SU-DHL-6 (cell line): ENCODE results near the gene MC1R.

ENCODE experiments used
- H2AFZ ChIP-seq: fragments of 200-600 bp; sonication (generic); 2 replicates; pipeline ENCODE4 v1.6.1; 2014; ENCODE audit warnings: low read depth, mild to moderate bottlenecking, moderate library complexity, mixed read lengths, antibody characterized with exemption, low read length; ENCODE audit not compliant: severe bottlenecking
- H3F3A ChIP-seq: fragments of 200-600 bp; shearing (Covaris generic); 2 replicates; pipeline ENCODE4 v1.6.0; 2016; ENCODE audit warnings: antibody characterized with exemption, mild to moderate bottlenecking; ENCODE audit not compliant: insufficient read depth
- H3K27ac ChIP-seq: fragments of 200-600 bp; sonication (generic); 2 replicates; pipeline ENCODE4 v1.5.1; 2016; ENCODE audit warnings: low read depth, mild to moderate bottlenecking, low read length, moderate library complexity, mixed read lengths
- H3K27me3 ChIP-seq: fragments of 200-600 bp; sonication (generic), shearing (Covaris generic); 2 replicates; pipeline ENCODE4 v1.6.0; 2014; ENCODE audit warnings: mild to moderate bottlenecking, low read length
- H3K36me3 ChIP-seq: fragments of 200-600 bp; sonication (generic); 2 replicates; pipeline ENCODE4 v1.6.1; 2014; ENCODE audit warnings: mild to moderate bottlenecking, low read length, mixed read lengths
- H3K4me2 ChIP-seq: fragments of 300-600, 200-600 bp; shearing (Covaris generic), sonication (generic); 2 replicates; pipeline ENCODE4 v1.6.0; 2014; ENCODE audit warnings: low read length, low read depth, mild to moderate bottlenecking; ENCODE audit not compliant: poor library complexity, severe bottlenecking
- H3K4me3 ChIP-seq: fragments of 200-600 bp; sonication (generic); 2 replicates; pipeline ENCODE4 v1.5.1; 2014; ENCODE audit warnings: antibody characterized with exemption, low read length, mild to moderate bottlenecking, mixed read lengths; ENCODE audit not compliant: insufficient read depth, poor library complexity, severe bottlenecking
- H3K79me2 ChIP-seq: fragments of 200-600 bp; sonication (generic); 2 replicates; pipeline ENCODE4 v1.6.1; 2014; ENCODE audit warnings: mild to moderate bottlenecking, low read length, moderate library complexity; ENCODE audit not compliant: insufficient read depth
- H3K9ac ChIP-seq: fragments of 200-600 bp; sonication (generic); 2 replicates; pipeline ENCODE4 v1.7.0; 2014; ENCODE audit warnings: mild to moderate bottlenecking, low read length
- H3K9me2 ChIP-seq: fragments of 200-600 bp; sonication (generic); replicated peaks from 2 replicates; pipeline ENCODE4 v1.6.1; 2014; ENCODE audit warnings: low read length; ENCODE audit not compliant: insufficient read depth
- H3K9me3 ChIP-seq: fragments of 200-600 bp; sonication (generic); 2 replicates; pipeline ENCODE4 v1.6.1; 2014; ENCODE audit warnings: low read length, mixed read lengths; ENCODE audit not compliant: insufficient read depth
- H4K20me1 ChIP-seq: fragments of 200-600 bp; sonication (generic); 2 replicates; pipeline ENCODE4 v1.6.1; 2014; ENCODE audit warnings: low read depth, mild to moderate bottlenecking, antibody characterized with exemption, low read length, moderate library complexity, mixed read lengths
- CTCF ChIP-seq: fragments of 200-600 bp; sonication (generic); IDR thresholded peaks from one replicate; pipeline ENCODE4 v1.5.1; 2017; ENCODE audit warnings: antibody characterized with exemption, mild to moderate bottlenecking, low read length, moderate library complexity; ENCODE audit not compliant: insufficient read depth, poor library complexity, severe bottlenecking
- EZH2phosphoT487 ChIP-seq: fragments of 200-600 bp; sonication (generic), shearing (Covaris generic); conservative IDR thresholded peaks from 2 replicates; pipeline ENCODE4 v1.6.1; 2018; ENCODE audit warnings: mild to moderate bottlenecking, antibody characterized with exemption, low read length, moderate library complexity, mixed read lengths

Gene MC1R

DNA sequence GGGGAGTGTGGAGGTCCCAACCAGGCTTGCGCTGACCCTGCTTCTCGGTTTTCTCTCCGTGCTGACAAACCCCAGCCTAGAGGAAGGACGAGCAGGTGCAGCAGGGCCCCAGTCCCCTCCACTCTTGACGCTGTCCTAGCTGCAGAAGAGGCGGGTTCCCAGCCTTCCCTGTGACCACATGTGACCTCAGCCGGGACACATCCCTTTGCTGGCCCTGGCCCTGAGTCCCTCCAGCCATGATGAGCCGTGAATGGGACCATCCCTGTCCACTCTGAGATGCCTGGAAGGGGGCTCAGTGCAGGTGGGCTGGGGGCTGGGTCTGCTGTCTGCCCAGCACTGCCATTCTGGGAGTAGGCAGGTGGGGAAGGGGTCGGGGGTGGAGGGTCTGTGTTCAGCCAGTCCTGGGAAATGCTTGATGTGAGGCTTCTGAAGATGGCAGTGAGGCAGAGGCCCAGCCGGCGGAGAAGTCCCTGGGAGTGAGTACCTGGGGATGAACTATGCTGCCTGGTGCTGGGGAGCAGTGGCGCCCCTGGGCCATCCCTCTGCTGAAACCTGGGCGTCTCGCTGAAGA lies 2.6 kb downstream of the MC1R start:
- no peak overlapping the region for H3K4me3 ChIP-seq
- no peak overlapping the region for H3K9ac ChIP-seq

GRCh38 chr16:89921702-89922476 lies 3.2 kb downstream of the MC1R start:
- no peaks in the 10 kb centered on the region for H3K9me3 ChIP-seq
- H3K4me3 ChIP-seq: no peak overlapping the region
- H3K36me3 ChIP-seq: no peaks in the 10 kb centered on the region
- no peaks in the 10 kb centered on the region for H3K9me2 ChIP-seq
- H3K27me3 ChIP-seq: no peaks in the 10 kb centered on the region
- H3K9ac ChIP-seq: no peak overlapping the region
- no peak overlapping the region for H2AFZ ChIP-seq
- peak overlapping the region; percentile 64 for H3K4me2 ChIP-seq
- H4K20me1 ChIP-seq: no peaks in the 10 kb centered on the region
- H3K27ac ChIP-seq: no peak overlapping the region
- H3F3A ChIP-seq: peaks cover 12% of the 10 kb centered on the region; the same call in 1 of the 2 replicates
- TF ChIP-seq EZH2phosphoT487: no peak
- no peak for TF ChIP-seq CTCF
- H3K79me2 ChIP-seq: no peaks in the 10 kb centered on the region

More for the DNA sequence above, 2.6 kb downstream of the MC1R start:
- H3K27ac ChIP-seq: no peak overlapping the region
- H3K79me2 ChIP-seq: no peaks in the 10 kb centered on the region
- H4K20me1 ChIP-seq: no peaks in the 10 kb centered on the region
- H2AFZ ChIP-seq: no peak overlapping the region
- peaks cover 12% of the 10 kb centered on the region; the same call in 1 of the 2 replicates for H3F3A ChIP-seq
- no peak overlapping the region for H3K4me2 ChIP-seq
- no peak for TF ChIP-seq CTCF
- no peak for TF ChIP-seq EZH2phosphoT487
- H3K27me3 ChIP-seq: no peaks in the 10 kb centered on the region
- H3K36me3 ChIP-seq: no peaks in the 10 kb centered on the region
- no peaks in the 10 kb centered on the region for H3K9me3 ChIP-seq
- H3K9me2 ChIP-seq: no peaks in the 10 kb centered on the region

DNA sequence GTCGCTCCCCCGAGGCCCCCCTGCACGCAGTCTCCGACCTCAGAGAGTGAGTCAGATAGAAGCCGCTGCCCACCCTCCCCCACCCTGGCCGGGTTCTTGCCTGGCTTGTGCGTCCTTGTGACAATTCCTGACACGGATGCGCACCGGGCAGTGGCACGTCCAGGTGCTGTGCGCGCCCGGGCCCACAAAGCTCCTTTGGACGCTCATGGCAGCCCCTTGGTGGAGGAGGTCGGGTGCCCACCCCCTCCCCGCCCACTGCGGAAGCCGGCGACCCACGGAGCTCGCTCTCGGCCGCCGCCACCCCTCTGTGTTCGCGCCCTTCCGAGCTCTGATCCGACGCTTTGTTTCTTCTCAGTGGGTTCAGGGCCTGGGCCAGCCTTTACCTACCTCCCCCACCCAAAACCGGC lies 3.8 kb downstream of the MC1R start:
- peak overlapping the region; percentile 66 for H2AFZ ChIP-seq
- H3K36me3 ChIP-seq: no peaks in the 10 kb centered on the region
- H3K9me3 ChIP-seq: no peaks in the 10 kb centered on the region
- no peaks in the 10 kb centered on the region for H4K20me1 ChIP-seq
- H3K9me2 ChIP-seq: no peaks in the 10 kb centered on the region
- TF ChIP-seq EZH2phosphoT487 (no peak), CTCF (no peak)
- no peak overlapping the region for H3K27ac ChIP-seq
- H3K4me3 ChIP-seq: peak overlapping the region; percentile 58
- H3F3A ChIP-seq: peaks cover 9% of the 10 kb centered on the region; the same call in 1 of the 2 replicates
- H3K4me2 ChIP-seq: peak overlapping the region; percentile 64
- H3K27me3 ChIP-seq: no peaks in the 10 kb centered on the region
- peak overlapping the region; percentile 44 for H3K9ac ChIP-seq
- no peaks in the 10 kb centered on the region for H3K79me2 ChIP-seq
